Astrocyte of the spinal cord (primary cell): Measurements from ENCODE around the gene SUSD4.

Experiments used
- DNase-seq: peaks from one replicate; pipeline ENCODE4 v3.0.0; 2011; ENCODE audit warnings: low read depth, low spot score
- H3K4me3 ChIP-seq: 2 replicates; pipeline ENCODE4 v1.5.1; 2011; ENCODE audit warnings: low read depth, mild to moderate bottlenecking, low read length, moderate library complexity
- in situ Hi-C: cut with HindIII; loops from 2 replicates; pipeline ENCODE4 v1.10.0; 2017; ENCODE audit warnings: low sequenced_read_pairs
- TF ChIP-seq, protein P1 (sequence below): IDR thresholded peaks from 2 replicates; pipeline ENCODE4 v1.5.1; 2012; ENCODE audit warnings: low read depth, mild to moderate bottlenecking, low read length, inconsistent platforms

The SUSD4 gene

GRCh38 chr1:223211323-223211985 is 152.5 kb downstream of the SUSD4 start:
- no peak for DNase-seq
- in situ Hi-C loops = no loop called here
- no peak overlapping the region for H3K4me3 ChIP-seq
- TF ChIP-seq, protein P1, sequence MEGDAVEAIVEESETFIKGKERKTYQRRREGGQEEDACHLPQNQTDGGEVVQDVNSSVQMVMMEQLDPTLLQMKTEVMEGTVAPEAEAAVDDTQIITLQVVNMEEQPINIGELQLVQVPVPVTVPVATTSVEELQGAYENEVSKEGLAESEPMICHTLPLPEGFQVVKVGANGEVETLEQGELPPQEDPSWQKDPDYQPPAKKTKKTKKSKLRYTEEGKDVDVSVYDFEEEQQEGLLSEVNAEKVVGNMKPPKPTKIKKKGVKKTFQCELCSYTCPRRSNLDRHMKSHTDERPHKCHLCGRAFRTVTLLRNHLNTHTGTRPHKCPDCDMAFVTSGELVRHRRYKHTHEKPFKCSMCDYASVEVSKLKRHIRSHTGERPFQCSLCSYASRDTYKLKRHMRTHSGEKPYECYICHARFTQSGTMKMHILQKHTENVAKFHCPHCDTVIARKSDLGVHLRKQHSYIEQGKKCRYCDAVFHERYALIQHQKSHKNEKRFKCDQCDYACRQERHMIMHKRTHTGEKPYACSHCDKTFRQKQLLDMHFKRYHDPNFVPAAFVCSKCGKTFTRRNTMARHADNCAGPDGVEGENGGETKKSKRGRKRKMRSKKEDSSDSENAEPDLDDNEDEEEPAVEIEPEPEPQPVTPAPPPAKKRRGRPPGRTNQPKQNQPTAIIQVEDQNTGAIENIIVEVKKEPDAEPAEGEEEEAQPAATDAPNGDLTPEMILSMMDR = no peak

GRCh38 chr1:223210788-223211120 is 153.2 kb downstream of the SUSD4 start:
- H3K4me3 ChIP-seq = no peak overlapping the region
- TF ChIP-seq, protein P1 = no peak
- in situ Hi-C loops = no loop called here
- no peak for DNase-seq

DNA sequence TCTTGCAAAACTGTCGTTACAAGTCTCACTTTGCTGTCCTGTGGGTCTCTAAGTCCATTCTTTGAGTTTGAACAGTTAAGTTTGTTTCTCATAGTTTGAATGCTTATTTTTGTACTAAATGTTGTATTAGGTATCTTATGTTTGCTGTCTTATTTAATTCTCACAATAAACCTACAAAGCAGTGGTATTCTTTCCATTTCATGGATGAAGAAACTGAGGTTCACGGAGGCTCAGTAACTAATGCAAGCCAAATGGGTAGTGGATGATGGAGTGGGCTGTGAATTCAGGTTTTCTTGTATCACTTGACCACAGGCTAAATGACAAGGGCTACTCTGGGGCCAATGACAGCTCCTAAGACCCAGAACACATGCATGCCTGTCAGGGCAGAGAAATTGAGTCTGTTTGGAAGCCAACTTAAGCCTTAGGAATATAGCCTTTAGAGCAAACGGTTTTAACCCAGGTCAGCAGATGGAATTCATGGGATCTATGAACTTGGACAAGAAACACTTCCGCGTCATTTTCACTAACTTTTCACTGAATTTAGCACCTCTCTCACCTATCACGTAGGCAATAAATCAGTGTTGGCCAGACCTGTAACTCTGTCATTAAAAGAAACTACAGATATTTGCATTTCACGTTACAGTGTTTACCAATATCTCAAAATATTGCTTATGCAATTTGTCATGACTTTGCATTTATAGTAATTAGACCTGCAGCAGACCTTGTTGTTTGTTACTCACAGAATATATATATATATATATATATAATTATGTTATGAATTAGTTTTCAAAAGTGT is 153.8 kb downstream of the SUSD4 start:
- TF ChIP-seq, protein P1 = no peak
- H3K4me3 ChIP-seq = no peak overlapping the region
- in situ Hi-C loops = no loop called here
- no peak for DNase-seq

DNA sequence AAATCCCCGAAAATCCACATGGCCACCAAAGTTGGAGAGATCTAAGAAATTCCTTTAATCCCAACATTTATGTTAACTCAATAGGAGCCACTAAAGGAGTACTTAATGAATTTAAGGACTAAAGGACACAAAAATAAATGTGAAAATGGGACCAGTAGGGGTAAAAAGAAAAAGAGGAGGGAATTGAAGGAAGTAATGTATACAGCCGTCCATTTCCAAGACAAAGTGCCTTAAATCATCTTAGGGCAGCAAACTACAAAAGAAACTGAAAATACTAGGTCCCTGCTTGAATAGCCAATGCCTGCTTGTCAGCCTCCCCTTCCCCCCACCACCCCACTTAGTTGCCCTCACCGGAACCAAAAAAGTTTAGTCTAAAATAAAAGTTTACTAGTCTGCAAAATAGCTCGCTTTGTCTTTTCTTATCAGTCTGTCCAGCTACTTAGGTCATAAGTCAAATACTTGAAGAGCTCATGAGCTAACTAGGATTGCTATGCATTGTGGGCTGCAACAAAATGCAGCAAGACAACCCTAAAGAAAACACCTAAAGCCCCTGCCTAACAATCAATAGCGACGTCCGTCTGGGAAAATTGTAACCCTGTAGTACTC is 154.6 kb downstream of the SUSD4 start:
- TF ChIP-seq, protein P1 = no peak
- DNase-seq = no peak
- H3K4me3 ChIP-seq = no peak overlapping the region
- in situ Hi-C loops = no loop called here

DNA sequence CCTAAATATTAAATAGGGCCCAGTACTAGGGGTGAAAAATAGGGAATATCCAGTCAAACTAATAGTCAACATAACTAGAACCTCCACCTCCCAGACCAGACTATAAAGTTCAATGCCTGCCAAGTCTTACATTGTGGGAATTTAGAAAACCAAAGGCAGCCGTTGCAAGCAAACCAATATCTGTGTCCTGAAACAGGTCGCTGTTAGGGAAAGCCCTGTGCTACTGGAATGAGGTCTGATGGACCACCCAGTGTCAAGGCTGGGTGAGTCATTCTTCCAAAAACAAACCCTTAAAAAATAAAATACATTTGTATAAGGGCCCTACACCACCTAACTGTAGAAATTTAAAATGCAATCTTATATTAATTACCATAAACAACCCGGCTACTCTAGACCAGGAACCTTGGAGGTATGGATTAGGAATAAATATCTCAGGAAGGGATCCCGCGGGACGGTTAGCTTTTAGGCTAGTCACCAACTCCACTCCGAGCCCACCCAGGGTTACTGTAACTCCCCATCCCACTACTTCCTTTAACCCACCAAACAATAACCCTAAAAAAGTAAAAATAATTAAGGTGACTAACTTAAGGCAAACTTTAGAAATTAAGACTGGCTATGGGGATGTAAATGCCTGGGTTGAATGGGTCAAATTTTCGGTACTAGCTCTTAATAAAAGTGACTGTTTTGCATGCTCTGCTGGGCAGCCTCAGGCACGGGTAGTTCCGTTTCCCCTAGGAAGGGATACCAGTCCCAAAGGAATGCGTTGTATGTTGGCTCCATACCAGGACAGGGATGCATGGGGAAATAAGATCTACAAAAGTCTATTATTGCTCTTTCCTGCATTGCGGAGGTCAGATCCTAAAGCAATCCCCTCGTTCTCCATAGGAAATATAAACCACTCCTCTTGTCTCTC is 155.6 kb downstream of the SUSD4 start:
- TF ChIP-seq, protein P1 = no peak
- in situ Hi-C loops = no loop called here
- peak; percentile 52 for DNase-seq
- no peak overlapping the region for H3K4me3 ChIP-seq

GRCh38 chr1:223207293-223208066 is 156.5 kb downstream of the SUSD4 start:
- in situ Hi-C loops = no loop called here

More at GRCh38 chr1:223207293-223208066, 156.5 kb downstream of the SUSD4 start:
- DNase-seq = peak; percentile 66
- TF ChIP-seq, protein P1 = no peak
- H3K4me3 ChIP-seq = no peak overlapping the region
